ENCODE results near the gene ATP8B3. TPM values are rescaled to one million over a fixed set of nuclear protein-coding genes. Genes with fewer than 3 reads are reported as not detected.

Gene ATP8B3
- total RNA-seq, 1 donor from 2014 or later: 2.5 TPM

DNA sequence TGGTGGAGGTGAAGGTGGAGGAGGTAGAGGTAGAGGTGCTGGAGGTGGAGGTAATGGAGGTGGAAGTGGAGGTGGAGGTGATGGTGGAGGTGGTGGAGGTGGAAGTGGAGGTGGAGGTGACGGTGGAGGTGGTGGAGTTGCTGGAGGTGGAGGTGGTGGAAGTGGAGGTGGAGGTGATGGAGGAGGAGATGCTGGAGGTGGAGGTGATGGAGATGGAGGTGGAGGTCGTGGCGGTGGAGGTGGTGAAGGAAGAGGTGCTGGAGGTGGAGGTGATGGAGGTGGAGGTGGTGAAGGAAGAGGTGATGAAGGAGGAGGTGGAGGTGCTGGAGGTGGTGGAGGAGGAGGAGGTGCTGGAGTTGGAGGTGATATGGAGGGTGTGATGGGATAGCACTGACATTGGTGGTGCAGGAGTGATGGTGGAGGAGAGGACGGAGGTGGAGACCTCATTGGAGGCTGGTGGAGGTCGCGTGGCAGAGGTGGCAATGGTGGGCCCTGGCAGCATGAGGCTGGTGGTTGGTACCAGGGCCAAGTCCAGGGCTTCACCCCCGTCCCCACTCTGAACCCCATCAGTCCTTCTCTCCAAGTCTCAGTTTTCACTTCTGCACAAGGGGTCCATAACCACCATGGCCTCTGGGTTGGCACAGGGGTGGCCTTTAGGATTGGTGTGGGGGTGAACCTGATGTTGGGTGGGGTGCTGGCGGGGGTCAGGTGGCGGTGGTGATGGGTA, 43.0 kb downstream of the ATP8B3 start:
- DNase-seq: no peak
- Mint-ChIP-seq H3K4me3 (ENCODE audit: unreplicated experiment) (no peak overlapping the region), H3K27me3 (ENCODE audit: unreplicated experiment) (peaks cover 28% of the 10 kb centered on the region), H3K4me1 (ENCODE audit: low read depth, unreplicated experiment) (peaks cover 14% of the 10 kb centered on the region), H3K27ac (ENCODE audit: unreplicated experiment) (no peak overlapping the region), H3K36me3 (ENCODE audit: unreplicated experiment) (peaks cover 18% of the 10 kb centered on the region), H3K9me3 (ENCODE audit: unreplicated experiment) (peaks cover 5% of the 10 kb centered on the region)
- TF ChIP-seq, protein P1, sequence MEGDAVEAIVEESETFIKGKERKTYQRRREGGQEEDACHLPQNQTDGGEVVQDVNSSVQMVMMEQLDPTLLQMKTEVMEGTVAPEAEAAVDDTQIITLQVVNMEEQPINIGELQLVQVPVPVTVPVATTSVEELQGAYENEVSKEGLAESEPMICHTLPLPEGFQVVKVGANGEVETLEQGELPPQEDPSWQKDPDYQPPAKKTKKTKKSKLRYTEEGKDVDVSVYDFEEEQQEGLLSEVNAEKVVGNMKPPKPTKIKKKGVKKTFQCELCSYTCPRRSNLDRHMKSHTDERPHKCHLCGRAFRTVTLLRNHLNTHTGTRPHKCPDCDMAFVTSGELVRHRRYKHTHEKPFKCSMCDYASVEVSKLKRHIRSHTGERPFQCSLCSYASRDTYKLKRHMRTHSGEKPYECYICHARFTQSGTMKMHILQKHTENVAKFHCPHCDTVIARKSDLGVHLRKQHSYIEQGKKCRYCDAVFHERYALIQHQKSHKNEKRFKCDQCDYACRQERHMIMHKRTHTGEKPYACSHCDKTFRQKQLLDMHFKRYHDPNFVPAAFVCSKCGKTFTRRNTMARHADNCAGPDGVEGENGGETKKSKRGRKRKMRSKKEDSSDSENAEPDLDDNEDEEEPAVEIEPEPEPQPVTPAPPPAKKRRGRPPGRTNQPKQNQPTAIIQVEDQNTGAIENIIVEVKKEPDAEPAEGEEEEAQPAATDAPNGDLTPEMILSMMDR (IDR thresholded peaks at IDR 0.05; ENCODE audit: partially characterized antibody, unreplicated experiment): no peak

DNA sequence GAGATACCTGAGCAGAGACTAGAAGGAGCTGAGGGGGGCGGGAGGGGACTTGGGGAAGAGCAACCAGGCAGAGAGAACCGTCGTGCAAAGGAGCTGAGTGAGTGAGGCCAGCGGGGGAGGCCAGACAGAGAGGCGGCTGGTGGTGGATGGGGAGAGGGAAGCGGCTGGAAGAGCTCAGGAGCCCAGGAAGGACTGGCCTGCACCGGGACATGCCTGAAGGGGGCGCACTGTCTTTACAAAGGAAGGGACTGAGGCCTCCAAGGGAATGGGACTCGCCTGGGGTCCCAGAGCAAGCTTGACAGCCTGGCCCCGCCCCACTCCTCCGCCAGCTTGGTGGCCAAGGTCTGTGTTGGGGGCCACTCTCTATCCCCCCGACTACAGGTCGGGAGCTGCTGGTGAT, 43.8 kb downstream of the ATP8B3 start:
- no peak overlapping the region for H3K27ac Mint-ChIP-seq (ENCODE audit: unreplicated experiment)
- H3K4me1 Mint-ChIP-seq (ENCODE audit: low read depth, unreplicated experiment): peaks cover 18% of the 10 kb centered on the region
- TF ChIP-seq, protein P1 (IDR thresholded peaks at IDR 0.05; ENCODE audit: partially characterized antibody, unreplicated experiment): no peak
- peaks cover 32% of the 10 kb centered on the region for H3K27me3 Mint-ChIP-seq (ENCODE audit: unreplicated experiment)
- peak; percentile 80 for DNase-seq
- H3K9me3 Mint-ChIP-seq (ENCODE audit: unreplicated experiment): peaks cover 10% of the 10 kb centered on the region
- H3K36me3 Mint-ChIP-seq (ENCODE audit: unreplicated experiment): peaks cover 18% of the 10 kb centered on the region
- no peak overlapping the region for H3K4me3 Mint-ChIP-seq (ENCODE audit: unreplicated experiment)

DNA sequence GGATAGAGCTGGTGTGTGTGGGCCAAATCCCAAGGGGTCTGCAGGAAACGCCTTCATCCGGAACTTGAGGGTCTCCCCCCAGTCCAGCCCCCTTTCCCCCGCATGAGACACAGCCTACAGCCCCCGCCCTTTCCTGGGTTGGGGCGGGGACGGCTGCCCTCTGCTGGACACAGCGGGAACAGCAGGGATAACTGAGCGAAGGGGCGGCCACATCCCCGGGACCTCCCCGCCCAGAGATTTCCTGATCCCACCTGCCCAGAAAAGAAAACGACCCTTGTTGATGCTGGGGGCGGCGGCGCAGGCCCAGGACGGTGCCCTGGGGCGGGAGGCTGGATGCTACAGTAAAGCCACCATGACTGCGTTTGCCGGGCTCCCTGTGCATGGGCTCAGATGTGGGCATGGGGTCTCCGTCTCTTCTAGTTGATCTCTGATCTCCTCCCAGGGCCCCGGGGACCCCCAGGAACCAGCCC, 44.6 kb downstream of the ATP8B3 start:
- TF ChIP-seq, protein P1 (IDR thresholded peaks at IDR 0.05; ENCODE audit: partially characterized antibody, unreplicated experiment): peak; percentile 97
- peak; percentile 83 for DNase-seq
- H3K36me3 Mint-ChIP-seq (ENCODE audit: unreplicated experiment): peaks cover 17% of the 10 kb centered on the region
- peaks cover 31% of the 10 kb centered on the region for H3K27me3 Mint-ChIP-seq (ENCODE audit: unreplicated experiment)
- peaks cover 6% of the 10 kb centered on the region for H3K9me3 Mint-ChIP-seq (ENCODE audit: unreplicated experiment)
- H3K27ac Mint-ChIP-seq (ENCODE audit: unreplicated experiment): no peak overlapping the region
- H3K4me3 Mint-ChIP-seq (ENCODE audit: unreplicated experiment): no peak overlapping the region
- peaks cover 13% of the 10 kb centered on the region for H3K4me1 Mint-ChIP-seq (ENCODE audit: low read depth, unreplicated experiment)

DNA sequence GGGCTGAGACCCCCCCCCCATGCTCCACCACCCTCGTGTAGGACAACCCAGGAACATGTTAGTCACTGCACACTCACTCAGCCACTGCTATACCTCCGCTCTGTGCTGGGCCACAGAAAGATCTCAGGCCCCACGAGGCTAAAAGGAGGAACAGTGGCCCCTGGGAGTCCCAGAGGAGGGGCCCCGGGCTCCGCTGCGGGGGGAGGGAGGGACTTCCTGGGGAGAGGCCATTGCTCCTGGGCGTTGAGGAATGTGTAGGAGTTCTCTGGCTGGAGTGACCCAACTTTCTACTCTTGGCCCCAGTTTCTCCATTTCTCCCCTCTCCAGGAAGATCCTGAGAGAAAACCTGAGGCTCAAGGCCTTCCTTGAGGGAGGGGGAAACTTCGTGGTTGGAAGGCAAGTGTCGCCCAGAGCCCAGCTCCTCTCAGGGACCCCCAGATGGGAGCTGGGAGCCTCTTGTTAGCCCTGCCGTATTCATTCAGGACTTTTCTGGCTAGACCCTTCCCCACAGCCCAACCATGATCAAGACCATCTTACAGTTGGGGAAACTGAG, 45.2 kb downstream of the ATP8B3 start:
- Mint-ChIP-seq H3K9me3 (ENCODE audit: unreplicated experiment) (peaks cover 6% of the 10 kb centered on the region), H3K27ac (ENCODE audit: unreplicated experiment) (no peak overlapping the region), H3K4me1 (ENCODE audit: low read depth, unreplicated experiment) (peaks cover 13% of the 10 kb centered on the region), H3K4me3 (ENCODE audit: unreplicated experiment) (no peak overlapping the region), H3K36me3 (ENCODE audit: unreplicated experiment) (peaks cover 14% of the 10 kb centered on the region), H3K27me3 (ENCODE audit: unreplicated experiment) (peaks cover 28% of the 10 kb centered on the region)
- TF ChIP-seq, protein P1 (IDR thresholded peaks at IDR 0.05; ENCODE audit: partially characterized antibody, unreplicated experiment): no peak
- DNase-seq: no peak
